GM21526 (cell line): ENCODE data around the gene CELSR1.

Source experiments
- ATAC-seq: cut with Tn5 transposase; IDR thresholded peaks from one replicate; pipeline ENCODE4 v1.9.1; 2021; ENCODE audit warnings: moderate library complexity; ENCODE audit not compliant: unreplicated experiment, low FRiP score

CELSR1 gene

GRCh38 chr22:46429325-46429853, 108.0 kb downstream of the CELSR1 start:
- no peak for ATAC-seq

GRCh38 chr22:46428602-46429324, 108.7 kb downstream of the CELSR1 start:
- no peak for ATAC-seq

GRCh38 chr22:46428171-46428570, 109.2 kb downstream of the CELSR1 start:
- no peak for ATAC-seq

- no peak for ATAC-seq
Measured at GRCh38 chr22:46425016-46425415, 112.4 kb downstream of the CELSR1 start.

- ATAC-seq = no peak
Measured at GRCh38 chr22:46424496-46424895, 112.9 kb downstream of the CELSR1 start.

- ATAC-seq = no peak
Measured at GRCh38 chr22:46422896-46423295, 114.5 kb downstream of the CELSR1 start.

GRCh38 chr22:46421267-46421666, 116.2 kb downstream of the CELSR1 start:
- ATAC-seq = no peak

GRCh38 chr22:46419754-46420571, 117.5 kb downstream of the CELSR1 start:
- ATAC-seq = no peak

- ATAC-seq = no peak
Measured at GRCh38 chr22:46418827-46419226, 118.6 kb downstream of the CELSR1 start.

GRCh38 chr22:46417769-46418168, 119.7 kb downstream of the CELSR1 start:
- no peak for ATAC-seq

- ATAC-seq = no peak
Measured at GRCh38 chr22:46416891-46417580, 120.4 kb downstream of the CELSR1 start.

GRCh38 chr22:46416520-46416871, 120.9 kb downstream of the CELSR1 start:
- ATAC-seq = no peak

GRCh38 chr22:46415776-46416519, 121.5 kb downstream of the CELSR1 start:
- ATAC-seq = no peak

GRCh38 chr22:46414704-46415103, 122.7 kb downstream of the CELSR1 start:
- ATAC-seq = no peak

- ATAC-seq = no peak
Measured at GRCh38 chr22:46413725-46414379, 123.6 kb downstream of the CELSR1 start.

- ATAC-seq = no peak
Measured at GRCh38 chr22:46411347-46411746, 126.1 kb downstream of the CELSR1 start.

GRCh38 chr22:46410291-46410808, 127.1 kb downstream of the CELSR1 start:
- ATAC-seq = no peak

GRCh38 chr22:46409631-46410210, 127.7 kb downstream of the CELSR1 start:
- ATAC-seq = no peak
